Measurements from ENCODE around the gene UBXN1. TPM values are rescaled to one million over a fixed set of nuclear protein-coding genes. Genes with fewer than 3 reads are reported as not detected.

UBXN1 gene
- total RNA-seq (2014; rRNA removed; shearing (Covaris generic)), result 306 and 324 TPM in 2 replicates

GRCh38 chr11:62678770-62679696 is at the start of gene UBXN1:
TSS of gene UBXN1 (minus strand) at chr11:62679073. CDS start at chr11:62678923, 150 bp downstream.

GRCh38 chr11:62728171-62728988 is 49.5 kb upstream of the UBXN1 start, which contains the start of gene TTC9C:
TSS of gene TTC9C (plus strand) at chr11:62728486. CDS start at chr11:62728849, 363 bp downstream.

GRCh38 chr11:62727165-62727871 is 48.4 kb upstream of the UBXN1 start, which contains the start of gene HNRNPUL2:
TSS of gene HNRNPUL2 (minus strand) at chr11:62727457. CDS start at chr11:62727156, 301 bp downstream.

GRCh38 chr11:62707277-62707861 is 28.5 kb upstream of the UBXN1 start, which contains the start of the genes BSCL2 and GNG3:
TSS of gene BSCL2 (minus strand) at chr11:62707424. CDS start at chr11:62707195, 229 bp downstream.
TSS of gene GNG3 (plus strand) at chr11:62707676. CDS start at chr11:62708296, 620 bp downstream.

DNA sequence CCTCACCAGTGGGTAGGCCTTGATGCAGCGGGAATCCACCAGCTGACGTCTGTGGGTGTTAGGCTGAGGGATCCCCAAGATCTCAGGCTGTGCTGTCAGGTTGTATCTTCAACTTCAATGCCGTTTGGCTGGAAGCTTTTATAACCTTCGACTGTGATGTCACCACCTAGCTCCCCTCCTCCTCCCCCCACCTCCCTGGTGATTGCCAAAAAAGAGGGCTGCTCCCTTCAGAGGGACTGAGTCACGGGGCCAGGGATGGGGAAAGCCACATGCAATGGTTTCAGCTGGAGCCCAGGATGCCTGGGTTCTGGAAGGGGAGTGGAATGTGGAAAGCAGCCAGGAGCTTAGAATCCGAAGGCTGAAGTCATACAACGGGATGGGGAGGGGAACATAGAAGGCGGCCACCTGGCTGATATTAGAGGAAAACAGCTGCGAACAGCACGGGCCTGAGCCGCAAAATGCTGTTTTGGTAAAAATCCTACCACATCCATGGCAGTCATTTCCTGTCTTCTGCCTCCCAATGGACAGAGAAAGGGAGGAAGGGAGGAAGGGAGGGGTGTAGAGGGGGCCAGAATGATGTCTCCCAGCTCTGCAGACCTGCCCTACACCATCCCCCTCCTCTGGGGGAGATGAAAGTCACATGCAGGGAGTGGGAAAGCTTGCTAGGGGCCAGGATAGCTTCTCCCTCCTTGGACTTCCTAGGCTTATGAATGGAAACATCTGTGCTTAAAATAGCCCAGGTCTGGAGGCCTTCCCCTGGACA is 10.7 kb upstream of the UBXN1 start, which contains the start of gene LRRN4CL:
TSS of gene LRRN4CL (minus strand) at position 110 of the 763 bp plus-strand sequence. CDS start 1,022 bp downstream, outside the sequence.

GRCh38 chr11:62671608-62672389 is 7.1 kb downstream of the UBXN1 start, which contains the start of the genes LBHD1 and UQCC3:
TSS of gene LBHD1 (minus strand) at chr11:62672267. CDS start at chr11:62670031, 2,236 bp downstream.
TSS of gene UQCC3 (plus strand) at chr11:62671673. CDS start at chr11:62671746, 73 bp downstream.

DNA sequence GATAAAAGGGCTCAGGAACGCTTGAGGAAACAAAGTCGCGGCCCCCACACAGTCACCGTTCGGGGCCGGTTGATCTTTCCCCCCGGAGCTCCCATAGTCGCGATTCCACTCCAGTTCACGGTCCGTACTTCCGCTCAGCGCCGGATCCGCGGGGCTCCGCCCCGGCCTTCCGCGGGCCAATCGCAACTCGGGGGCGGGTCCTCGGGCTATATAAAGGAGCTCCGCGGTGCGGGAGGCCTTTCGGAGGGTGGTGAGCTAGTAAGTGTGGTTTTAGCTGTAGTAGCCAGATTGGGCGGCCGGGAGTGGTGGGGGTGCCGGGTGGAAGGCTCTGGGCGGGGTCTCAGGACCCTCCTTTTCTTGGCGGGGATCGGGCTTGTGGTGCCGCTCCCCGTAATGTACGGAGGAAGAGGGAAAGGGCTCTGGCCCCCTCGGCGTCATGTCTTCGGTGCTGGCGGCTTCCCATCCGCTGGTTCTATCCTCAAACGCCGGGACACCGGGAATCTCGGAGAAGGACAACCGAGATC is 13.7 kb downstream of the UBXN1 start, which contains the start of the genes C11orf98 and CSKMT:
TSS of gene C11orf98 (minus strand) at position 136 of the 524 bp plus-strand sequence. CDS start at position 95, 41 bp downstream.
TSS of gene CSKMT (plus strand) at position 238 of the 524 bp plus-strand sequence. CDS start 568 bp downstream, outside the sequence.

GRCh38 chr11:62645946-62646824 is 32.7 kb downstream of the UBXN1 start, which contains the start of gene GANAB:
TSS of gene GANAB (minus strand) at chr11:62646613. CDS start at chr11:62646599, 14 bp downstream.

Small RNAs within 50 kb of the gene (small RNA-seq; reads per million reads assigned to genes)
- gene SNORA57, result not detected

Other genes starting within 250 kb of the UBXN1 start
- 205 and 216 TPM in 2 replicates for gene AHNAK, start 132.3 kb downstream of the UBXN1 start, total RNA-seq (2014; rRNA removed; shearing (Covaris generic))
- gene EEF1G, start 105.2 kb downstream of the UBXN1 start, total RNA-seq (2014; rRNA removed; shearing (Covaris generic)), result 2,191 and 2,371 TPM in 2 replicates
- gene TUT1, start 87.5 kb downstream of the UBXN1 start, total RNA-seq (2014; rRNA removed; shearing (Covaris generic)), result 18.9 and 28.1 TPM in 2 replicates
- 153 and 165 TPM in 2 replicates for gene MTA2, start 77.2 kb downstream of the UBXN1 start, total RNA-seq (2014; rRNA removed; shearing (Covaris generic))
- gene EML3, start 66.3 kb downstream of the UBXN1 start, total RNA-seq (2014; rRNA removed; shearing (Covaris generic)), result 41.0 and 43.7 TPM in 2 replicates
- 8.4 and 13.0 TPM in 2 replicates for gene ROM1, start 65.8 kb downstream of the UBXN1 start, total RNA-seq (2014; rRNA removed; shearing (Covaris generic))
- 84.1 and 103 TPM in 2 replicates for gene B3GAT3, start 57.1 kb downstream of the UBXN1 start, total RNA-seq (2014; rRNA removed; shearing (Covaris generic))
- gene GANAB, start 32.5 kb downstream of the UBXN1 start, total RNA-seq (2014; rRNA removed; shearing (Covaris generic)), result 234 and 237 TPM in 2 replicates
- 21.1 and 24.6 TPM in 2 replicates for gene INTS5, start 25.8 kb downstream of the UBXN1 start, total RNA-seq (2014; rRNA removed; shearing (Covaris generic))
- 258 and 334 TPM in 2 replicates for gene C11orf98, start 13.9 kb downstream of the UBXN1 start, total RNA-seq (2014; rRNA removed; shearing (Covaris generic))
- gene CSKMT, start 13.8 kb downstream of the UBXN1 start, total RNA-seq (2014; rRNA removed; shearing (Covaris generic)), result 19.2 and 33.6 TPM in 2 replicates
- gene UQCC3, start 7.4 kb downstream of the UBXN1 start, total RNA-seq (2014; rRNA removed; shearing (Covaris generic)), result 27.7 and 35.5 TPM in 2 replicates
- 9.0 and 13.3 TPM in 2 replicates for gene LBHD1, start 6.8 kb downstream of the UBXN1 start, total RNA-seq (2014; rRNA removed; shearing (Covaris generic))
- 0.21 and 0.23 TPM in 2 replicates for gene LRRN4CL, start 10.5 kb upstream of the UBXN1 start, total RNA-seq (2014; rRNA removed; shearing (Covaris generic))
- 87.7 and 115 TPM in 2 replicates for gene BSCL2, start 28.4 kb upstream of the UBXN1 start, total RNA-seq (2014; rRNA removed; shearing (Covaris generic))
- not detected in 2 replicates for gene GNG3, start 28.6 kb upstream of the UBXN1 start, total RNA-seq (2014; rRNA removed; shearing (Covaris generic))
- 13.6 and 14.1 TPM in 2 replicates for gene HNRNPUL2, start 48.4 kb upstream of the UBXN1 start, total RNA-seq (2014; rRNA removed; shearing (Covaris generic))
- 37.5 and 48.1 TPM in 2 replicates for gene TTC9C, start 49.4 kb upstream of the UBXN1 start, total RNA-seq (2014; rRNA removed; shearing (Covaris generic))
- 5.0 and 6.7 TPM in 2 replicates for gene ZBTB3, start 75.1 kb upstream of the UBXN1 start, total RNA-seq (2014; rRNA removed; shearing (Covaris generic))
- 143 and 148 TPM in 2 replicates for gene POLR2G, start 82.5 kb upstream of the UBXN1 start, total RNA-seq (2014; rRNA removed; shearing (Covaris generic))
- 33.0 and 39.5 TPM in 2 replicates for gene TAF6L, start 92.3 kb upstream of the UBXN1 start, total RNA-seq (2014; rRNA removed; shearing (Covaris generic))
- gene TMEM179B, start 108.3 kb upstream of the UBXN1 start, total RNA-seq (2014; rRNA removed; shearing (Covaris generic)), result 61.4 and 91.5 TPM in 2 replicates
- gene TMEM223, start 112.9 kb upstream of the UBXN1 start, total RNA-seq (2014; rRNA removed; shearing (Covaris generic)), result 47.6 and 57.5 TPM in 2 replicates
- gene NXF1, start 126.4 kb upstream of the UBXN1 start, total RNA-seq (2014; rRNA removed; shearing (Covaris generic)), result 35.6 and 42.9 TPM in 2 replicates
- gene STX5, start 153.0 kb upstream of the UBXN1 start, total RNA-seq (2014; rRNA removed; shearing (Covaris generic)), result 33.8 and 38.8 TPM in 2 replicates
- 1.5 TPM in 1 of 2 replicates, not detected in the other for gene TEX54, start 153.8 kb upstream of the UBXN1 start, total RNA-seq (2014; rRNA removed; shearing (Covaris generic))
- 204 and 215 TPM in 2 replicates for gene WDR74, start 160.5 kb upstream of the UBXN1 start, total RNA-seq (2014; rRNA removed; shearing (Covaris generic))
- gene SLC3A2, start 201.8 kb upstream of the UBXN1 start, total RNA-seq (2014; rRNA removed; shearing (Covaris generic)), result 739 and 838 TPM in 2 replicates
- 0.30 and 0.56 TPM in 2 replicates for gene CHRM1, start 242.3 kb upstream of the UBXN1 start, total RNA-seq (2014; rRNA removed; shearing (Covaris generic))

Measured in A375 (cell line).